ENCODE measurements around the gene UPP1. TPM values are rescaled to one million over a fixed set of nuclear protein-coding genes. Genes with fewer than 3 reads are reported as not detected.
A peak's percentile ranks its signal among the peaks of the same experiment; 100 is the strongest.

Gene UPP1
- total RNA-seq (5.8 and 6.8 TPM in 2 replicates), polyA plus RNA-seq (8.0 and 13.1 TPM in 2 replicates), polyA minus RNA-seq (2.6 and 3.8 TPM in 2 replicates)
- total RNA-seq (2013) = 1.9 TPM

DNA sequence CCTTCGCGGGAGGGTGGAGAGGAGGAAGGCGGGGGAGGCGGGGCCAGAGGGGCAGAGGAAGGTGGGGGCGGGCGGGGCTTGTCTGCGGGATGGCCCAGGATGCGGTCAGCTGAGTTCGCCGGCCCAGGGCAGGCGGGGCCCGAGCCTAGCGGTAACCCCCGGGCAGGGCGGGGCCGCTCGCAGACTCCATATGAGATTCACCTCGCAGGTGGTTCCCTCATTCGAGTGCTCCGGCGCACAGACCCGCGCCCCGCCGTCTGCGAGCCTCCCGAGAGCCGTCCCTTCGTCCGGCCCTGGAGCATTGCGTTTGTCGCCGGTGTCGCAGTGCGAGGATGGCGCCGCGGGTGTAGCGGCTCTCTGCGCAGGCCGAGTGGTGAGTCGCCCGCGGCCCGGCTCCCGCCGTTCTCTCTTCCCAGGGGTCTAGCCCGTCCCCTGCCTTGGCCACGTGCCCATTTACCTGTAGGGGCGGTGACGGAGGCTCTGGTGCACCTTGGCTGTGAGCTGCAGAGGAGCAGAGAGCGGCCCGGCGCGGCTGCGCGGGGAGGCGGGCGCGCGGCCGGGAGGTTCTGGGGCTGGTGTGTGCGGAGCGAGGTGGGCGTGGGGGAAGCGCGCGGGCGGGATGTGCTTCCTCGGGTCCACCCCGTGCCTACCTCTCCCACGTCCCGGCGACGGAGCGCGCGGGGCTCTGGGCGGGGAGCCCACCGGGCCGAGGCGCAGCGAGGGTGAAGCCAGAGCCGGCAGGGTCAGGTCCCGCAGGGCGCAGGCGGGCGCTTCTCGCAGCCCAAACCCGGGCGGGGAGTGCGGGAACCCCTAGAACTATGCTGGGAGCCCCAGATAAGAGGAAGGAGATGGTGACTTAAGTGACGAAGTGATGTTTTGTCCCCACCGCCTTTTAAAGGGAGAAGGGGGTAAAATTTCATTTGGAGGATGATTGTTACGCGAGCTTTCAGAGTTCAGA, at the start of gene UPP1:
TSS of gene UPP1 (plus strand) at position 220 of the 958 bp plus-strand sequence. CDS start 5,519 bp downstream, outside the sequence.
- CTCF ChIA-PET = interaction anchor here (1.2 to 2.4 kb wide), 5 partner anchors 9 to 151 kb away, joined by 3 to 14 read pairs (median 5); no protein-coding TSS in a partner anchor
- H3K79me2 ChIP-seq (ENCODE audit: control insufficient read depth, insufficient read depth, low read length) = no peaks in the 10 kb centered on the region
- WGBS (ENCODE audit: insufficient coverage) = 2% methylated on average over 81 of the region's 96 CpGs

More for the DNA sequence above, at the start of gene UPP1:
- peaks cover 43% of the 10 kb centered on the region for H3K4me1 Mint-ChIP-seq
- Histone ChIP-seq H3K4me3 (ENCODE audit: control extremely low read depth in 1 of 5, extremely low read depth in 1 of 5, insufficient read depth in 1 of 5, low read depth in 2 of 5, low read length in 4 of 5) (peak within 1 kb of the TSS; percentile 71 to 82 (median 76)), H3K9me3 (ENCODE audit: control extremely low read depth in 1 of 3, control insufficient read depth in 2 of 3, insufficient read depth in 1 of 3, low read length in 2 of 3) (peaks cover 0 to 6% (median 0%) of the 10 kb centered on the region in 3 donors), H3K9ac (ENCODE audit: low read length) (peak within 1 kb of the TSS; percentile 84), H4K20me1 (ENCODE audit: control insufficient read depth, insufficient read depth, low read length, poor library complexity, severe bottlenecking) (no peaks in the 10 kb centered on the region), H3K36me3 (replicated peaks in 1 of 2; ENCODE audit: control extremely low read depth in 1 of 2, control insufficient read depth in 1 of 2, extremely low read depth in 1 of 2, insufficient read depth in 2 of 2, low read length in 1 of 2) (no peaks in the 10 kb centered on the region), H3K27ac (ENCODE audit: low read length in 2 of 2) (peak within 1 kb of the TSS; percentile 56 to 73), H3K4me2 (replicated peaks; ENCODE audit: low read depth, low read length, poor library complexity, severe bottlenecking) (peak within 1 kb of the TSS; percentile 99), H3K27me3 (replicated peaks in 1 of 4; ENCODE audit: control extremely low read depth in 1 of 4, control insufficient read depth in 3 of 4, insufficient read depth in 4 of 4, low read length in 3 of 4) (no peaks in the 10 kb centered on the region), H3K4me1 (ENCODE audit: control insufficient read depth in 2 of 2, insufficient read depth in 2 of 2, low read length in 2 of 2) (peaks cover 15 to 40% of the 10 kb centered on the region in 2 donors), H2AFZ (ENCODE audit: insufficient read depth, low read depth, low read length, poor library complexity, severe bottlenecking) (peak within 1 kb of the TSS; percentile 96)
- H3K27me3 Mint-ChIP-seq = no peaks in the 10 kb centered on the region
- TF ChIP-seq EZH2 (IDR thresholded peaks at IDR 0.05; ENCODE audit: borderline replicate concordance, insufficient read depth, low read depth, low read length, poor library complexity, severe bottlenecking) = no peak
- TF ChIP-seq, protein P1, sequence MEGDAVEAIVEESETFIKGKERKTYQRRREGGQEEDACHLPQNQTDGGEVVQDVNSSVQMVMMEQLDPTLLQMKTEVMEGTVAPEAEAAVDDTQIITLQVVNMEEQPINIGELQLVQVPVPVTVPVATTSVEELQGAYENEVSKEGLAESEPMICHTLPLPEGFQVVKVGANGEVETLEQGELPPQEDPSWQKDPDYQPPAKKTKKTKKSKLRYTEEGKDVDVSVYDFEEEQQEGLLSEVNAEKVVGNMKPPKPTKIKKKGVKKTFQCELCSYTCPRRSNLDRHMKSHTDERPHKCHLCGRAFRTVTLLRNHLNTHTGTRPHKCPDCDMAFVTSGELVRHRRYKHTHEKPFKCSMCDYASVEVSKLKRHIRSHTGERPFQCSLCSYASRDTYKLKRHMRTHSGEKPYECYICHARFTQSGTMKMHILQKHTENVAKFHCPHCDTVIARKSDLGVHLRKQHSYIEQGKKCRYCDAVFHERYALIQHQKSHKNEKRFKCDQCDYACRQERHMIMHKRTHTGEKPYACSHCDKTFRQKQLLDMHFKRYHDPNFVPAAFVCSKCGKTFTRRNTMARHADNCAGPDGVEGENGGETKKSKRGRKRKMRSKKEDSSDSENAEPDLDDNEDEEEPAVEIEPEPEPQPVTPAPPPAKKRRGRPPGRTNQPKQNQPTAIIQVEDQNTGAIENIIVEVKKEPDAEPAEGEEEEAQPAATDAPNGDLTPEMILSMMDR (IDR thresholded peaks at IDR 0.05) = no peak
- no peaks in the 10 kb centered on the region for H3K9me3 Mint-ChIP-seq (ENCODE audit: insufficient read depth)
- intact Hi-C loops (cut with micrococcal nuclease) = loop anchor here (5.0 kb wide), 3 partner anchors 152 to 837 kb away; no protein-coding TSS in a partner anchor
- peak; percentile 90 for DNase-seq
- peak; percentile 77 for ATAC-seq (ENCODE audit: low read depth)
- H3K27ac Mint-ChIP-seq = peak within 1 kb of the TSS; percentile 82
- peak within 1 kb of the TSS; percentile 94 for H3K4me3 Mint-ChIP-seq
- POLR2A ChIA-PET = interaction anchor here (0.6 to 1.0 kb wide), 2 partner anchors 21 to 97 kb away, joined by 3 read pairs; no protein-coding TSS in a partner anchor

All from B cell (primary cell).